Mesenteric fat pad (tissue), 1 donor: ENCODE results near the gene FAM120A. TPM values are rescaled to one million over a fixed set of nuclear protein-coding genes. Genes with fewer than 3 reads are reported as not detected.

Experiments used
- DNase-seq: peaks from one replicate; pipeline ENCODE4 v3.0.0-alpha.2; 2020; ENCODE audit warnings: low spot score
- total RNA-seq: library from RNA; stranded (reverse); fragmentation: NEBNext Ultra II Directional; extraction: Animal tissue kit (Norgen Biotek cat#: 25700); gene quantifications from one replicate; pipeline ENCODE4 v1.2.1, GENCODE V29; 2021
- donor health status: DM: yes; HTN: yes; CAD: no.

Gene FAM120A
- total RNA-seq, 1 donor from 2014 or later: 98.0 TPM

DNA sequence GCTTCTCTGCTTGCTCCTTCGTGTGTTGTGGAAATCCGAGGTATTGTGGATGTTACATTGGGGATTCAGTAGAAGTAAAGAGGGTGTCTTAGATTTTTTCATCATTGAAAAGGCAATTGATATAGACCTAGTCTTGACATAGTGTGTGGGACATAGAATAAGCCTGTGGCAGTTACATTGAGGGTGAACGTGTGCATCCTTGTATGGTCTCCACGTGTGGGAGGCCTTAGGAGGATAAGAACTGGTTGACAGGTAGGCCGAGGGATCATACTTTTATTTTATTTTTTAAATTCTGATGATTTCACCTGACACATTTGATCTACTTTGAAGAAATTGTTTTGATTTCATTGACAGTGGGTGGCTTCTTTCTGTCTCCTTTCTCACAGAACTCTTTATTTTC is 18.9 kb downstream of the FAM120A start:
- DNase-seq: no peak

- no peak for DNase-seq
Measured at GRCh38 chr9:93471124-93471523, 19.6 kb downstream of the FAM120A start.

DNA sequence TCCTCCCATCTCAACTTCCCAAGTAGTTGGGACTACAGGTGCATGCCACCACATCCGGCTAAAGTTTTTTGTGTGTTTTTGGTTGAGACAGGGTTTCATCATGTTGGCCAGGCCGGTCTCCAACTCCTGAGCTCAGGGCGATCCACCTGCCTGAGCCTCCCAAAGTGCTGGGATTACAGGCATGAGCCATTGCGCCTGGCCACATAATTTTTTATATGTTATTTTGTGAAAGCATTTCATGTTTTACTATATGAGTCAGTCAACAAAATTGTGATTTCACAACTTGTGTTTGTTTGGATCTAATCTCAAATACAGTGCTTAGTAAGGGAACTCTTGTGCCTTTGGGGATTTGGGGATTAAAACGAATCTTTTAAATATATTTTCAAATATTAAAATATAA is 21.9 kb downstream of the FAM120A start:
- DNase-seq: no peak

GRCh38 chr9:93475108-93475507 is 23.6 kb downstream of the FAM120A start:
- DNase-seq: no peak

DNA sequence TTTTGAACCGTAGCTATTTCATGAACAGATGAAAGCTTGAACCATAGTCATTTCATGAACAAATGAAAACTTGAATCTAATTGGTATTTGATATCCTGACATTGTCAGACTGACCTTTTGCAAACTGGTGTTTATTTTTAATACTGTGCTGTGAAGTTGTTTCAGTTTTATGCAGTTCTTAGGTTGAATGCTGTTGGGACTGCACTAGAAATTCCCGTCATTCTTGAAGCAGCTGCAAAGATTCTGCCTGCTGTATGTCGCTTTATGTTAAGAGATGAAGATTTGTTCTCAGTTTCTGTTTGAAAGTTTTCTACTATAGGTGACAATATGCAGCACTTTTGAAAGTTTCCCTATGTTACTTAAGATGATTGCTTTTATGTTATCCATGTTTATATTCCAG is 24.4 kb downstream of the FAM120A start:
- no peak for DNase-seq

GRCh38 chr9:93476924-93477323 is 25.4 kb downstream of the FAM120A start:
- DNase-seq: no peak

GRCh38 chr9:93477397-93477796 is 25.9 kb downstream of the FAM120A start:
- DNase-seq: no peak

DNA sequence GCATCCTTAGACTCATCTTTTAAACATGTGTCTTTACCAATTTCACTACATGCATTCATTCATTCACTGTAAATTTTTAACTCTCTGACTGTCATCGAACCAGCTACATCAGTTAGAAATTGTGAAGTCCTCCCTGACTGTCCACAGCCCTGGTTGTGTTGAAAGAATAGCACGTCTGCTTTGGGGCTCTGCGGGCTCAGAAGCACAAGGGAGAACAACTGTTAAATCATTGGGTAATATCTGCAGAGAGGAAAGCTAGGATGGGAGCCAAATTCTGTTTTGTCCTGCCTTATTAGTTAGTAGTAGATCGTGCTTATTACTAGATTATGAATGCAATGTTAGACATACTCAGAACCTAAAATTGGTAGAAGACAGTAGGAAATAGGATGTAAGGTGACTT is 28.2 kb downstream of the FAM120A start:
- DNase-seq: no peak

- no peak for DNase-seq
Measured at GRCh38 chr9:93480262-93480661, 28.8 kb downstream of the FAM120A start.

DNA sequence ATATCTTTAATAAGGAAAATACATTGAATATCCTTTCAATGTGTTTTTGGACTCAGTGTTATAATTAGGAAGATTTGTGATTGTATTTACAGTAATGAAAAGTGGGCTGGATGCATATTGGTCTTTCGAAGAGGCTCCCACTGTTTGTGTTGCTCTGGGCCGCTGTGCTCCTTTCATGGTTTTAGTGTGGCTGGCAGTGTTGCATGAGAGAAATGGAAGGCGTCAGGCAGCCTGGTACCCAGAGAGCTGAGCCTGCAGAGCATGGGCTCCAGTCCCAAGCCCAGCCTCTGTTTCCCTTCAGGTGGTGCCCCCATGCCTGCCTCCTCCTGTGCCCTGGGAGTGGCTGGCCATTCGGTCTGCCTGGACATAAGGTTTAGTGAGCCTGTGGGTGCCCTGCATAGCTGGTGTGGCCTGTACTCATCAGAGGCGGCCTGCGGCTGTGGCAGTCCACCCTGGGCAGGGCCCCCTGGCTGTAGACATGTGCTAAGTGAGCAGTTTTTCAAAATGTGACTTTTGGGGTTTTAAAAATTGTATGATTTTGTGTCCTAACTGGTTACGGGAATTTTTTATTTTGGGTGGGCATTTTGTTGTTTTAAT is 29.3 kb downstream of the FAM120A start:
- no peak for DNase-seq

GRCh38 chr9:93483497-93483896 is 32.0 kb downstream of the FAM120A start:
- no peak for DNase-seq

DNA sequence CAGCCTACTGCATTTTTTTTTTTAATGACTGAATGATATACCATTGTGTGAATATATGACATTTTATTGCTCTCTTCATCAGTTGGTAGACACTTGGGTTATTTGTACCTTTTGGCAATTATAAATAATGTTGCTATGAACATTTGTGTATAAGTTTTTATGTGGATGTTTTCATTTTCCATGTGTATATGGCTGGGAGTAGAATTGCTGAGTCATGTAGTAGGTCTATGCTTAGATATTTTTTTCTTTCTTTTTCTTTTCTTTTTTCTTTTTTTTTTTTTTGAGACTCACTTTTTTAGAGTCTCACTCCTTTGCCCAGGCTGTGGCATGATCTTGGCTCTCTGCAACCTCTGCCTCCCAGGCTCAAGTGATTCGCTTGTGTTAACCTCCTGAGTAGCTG is 34.8 kb downstream of the FAM120A start:
- no peak for DNase-seq

DNA sequence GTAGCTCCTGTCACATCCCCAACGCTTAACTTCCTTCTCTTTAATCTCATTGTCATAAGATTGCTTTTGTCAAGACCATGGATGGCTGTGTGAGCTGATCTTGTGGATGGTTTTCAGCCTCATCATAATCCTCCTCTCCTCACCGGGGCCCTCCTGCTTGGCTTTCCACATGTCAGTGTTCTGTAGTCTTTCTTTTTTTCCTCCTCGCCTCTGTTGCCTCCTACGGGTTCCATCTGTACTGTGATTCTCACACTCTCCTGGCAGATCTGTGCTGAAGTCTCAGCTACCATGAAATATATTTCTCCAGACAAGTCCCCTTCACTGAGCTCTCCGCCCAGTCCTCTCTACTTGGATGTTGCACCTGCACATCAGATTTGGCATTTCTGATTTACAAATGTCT is 36.8 kb downstream of the FAM120A start:
- DNase-seq: no peak

GRCh38 chr9:93491593-93492232 is 40.2 kb downstream of the FAM120A start:
- no peak for DNase-seq

DNA sequence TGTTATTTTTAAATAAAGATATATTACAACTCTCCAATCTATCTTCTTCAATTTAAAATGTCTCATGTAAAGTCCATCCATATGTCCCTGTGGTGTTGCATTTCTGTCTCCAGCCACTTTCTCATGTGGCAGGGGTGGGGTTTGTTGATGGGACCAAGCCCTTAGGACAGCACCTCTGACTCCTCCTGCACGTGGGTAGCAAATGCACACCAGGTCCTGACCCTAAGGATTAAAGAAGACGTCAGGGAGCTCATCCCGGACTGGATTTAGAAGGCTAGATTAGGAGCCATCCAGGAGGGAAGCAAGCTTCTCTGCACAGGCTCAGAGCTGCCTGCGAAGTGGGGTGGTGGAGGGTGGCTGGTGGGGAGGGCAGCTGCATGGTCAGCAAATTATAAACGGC is 40.8 kb downstream of the FAM120A start:
- no peak for DNase-seq

DNA sequence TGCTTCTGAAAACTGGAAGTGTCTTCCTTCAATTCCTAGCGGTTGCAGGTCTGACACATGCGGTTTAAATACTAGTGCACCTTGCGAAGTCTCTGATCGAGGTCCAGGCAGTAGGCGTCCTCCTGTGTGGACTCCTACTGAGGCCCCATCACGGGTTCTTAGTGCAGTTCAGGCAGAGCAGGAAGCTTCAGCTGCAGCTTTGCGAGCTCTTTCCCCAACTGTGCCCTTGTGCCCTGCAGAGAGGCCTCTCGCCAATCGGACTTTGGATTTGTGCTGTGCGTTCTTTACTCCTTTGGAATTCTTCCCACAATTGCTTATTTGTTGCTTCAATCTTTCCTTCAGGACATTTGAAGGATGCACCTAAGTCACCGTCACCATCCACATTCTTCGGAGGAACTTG is 42.5 kb downstream of the FAM120A start:
- no peak for DNase-seq

GRCh38 chr9:93496285-93496684 is 44.8 kb downstream of the FAM120A start:
- no peak for DNase-seq

DNA sequence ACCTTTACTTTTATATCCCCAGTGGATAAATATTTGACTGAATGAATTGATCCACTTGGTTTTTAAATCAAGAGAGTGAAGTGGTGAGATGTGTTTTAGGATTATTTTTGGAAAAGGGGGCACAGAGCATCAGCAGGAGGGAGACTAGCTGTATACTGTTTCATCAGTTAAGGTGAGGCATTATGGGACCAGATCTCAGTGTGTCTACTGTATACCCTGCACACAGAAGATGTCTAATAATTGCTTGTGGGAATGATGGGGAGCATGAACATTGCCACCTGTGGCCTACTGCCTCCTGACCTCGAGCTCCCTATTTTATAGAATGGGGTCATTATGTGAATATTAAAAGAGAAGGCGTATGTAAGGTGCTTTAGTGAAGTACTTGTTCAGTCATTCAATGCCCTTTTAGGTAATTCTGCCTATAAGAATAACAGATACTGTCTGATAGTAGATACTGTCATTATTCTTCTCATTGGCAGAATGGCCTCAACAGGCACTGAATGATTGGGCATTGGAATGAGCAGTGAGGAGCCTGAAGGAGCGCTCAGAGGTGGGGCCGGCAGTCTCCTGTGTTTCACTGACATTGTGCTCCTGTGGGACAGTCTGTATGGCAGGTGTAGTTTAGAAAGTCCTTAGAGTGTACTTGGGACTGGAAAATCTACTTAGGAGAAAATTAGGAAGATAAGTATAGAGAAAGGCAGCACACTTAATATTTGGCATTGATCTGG is 49.2 kb downstream of the FAM120A start:
- no peak for DNase-seq

DNA sequence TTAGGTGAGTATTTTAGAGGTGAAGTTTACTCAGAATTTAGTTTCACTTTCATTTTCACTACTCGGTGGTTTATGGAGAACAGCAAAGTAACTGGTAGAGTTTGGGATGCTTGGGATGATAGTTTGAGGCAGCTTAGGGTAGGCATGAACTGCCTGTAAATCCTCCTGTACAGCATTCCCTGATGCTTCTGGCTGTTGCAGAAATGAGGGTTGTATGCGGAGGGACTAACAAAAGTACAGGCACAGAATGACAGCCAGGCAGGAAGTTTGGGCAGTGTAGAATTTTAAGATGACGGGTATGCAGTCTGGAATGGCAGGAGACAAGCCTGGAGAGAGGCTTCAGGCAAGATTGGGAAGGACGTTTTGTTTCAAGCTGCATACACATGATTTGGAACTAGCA is 49.9 kb downstream of the FAM120A start:
- no peak for DNase-seq

GRCh38 chr9:93503381-93503780 is 51.9 kb downstream of the FAM120A start:
- no peak for DNase-seq

DNA sequence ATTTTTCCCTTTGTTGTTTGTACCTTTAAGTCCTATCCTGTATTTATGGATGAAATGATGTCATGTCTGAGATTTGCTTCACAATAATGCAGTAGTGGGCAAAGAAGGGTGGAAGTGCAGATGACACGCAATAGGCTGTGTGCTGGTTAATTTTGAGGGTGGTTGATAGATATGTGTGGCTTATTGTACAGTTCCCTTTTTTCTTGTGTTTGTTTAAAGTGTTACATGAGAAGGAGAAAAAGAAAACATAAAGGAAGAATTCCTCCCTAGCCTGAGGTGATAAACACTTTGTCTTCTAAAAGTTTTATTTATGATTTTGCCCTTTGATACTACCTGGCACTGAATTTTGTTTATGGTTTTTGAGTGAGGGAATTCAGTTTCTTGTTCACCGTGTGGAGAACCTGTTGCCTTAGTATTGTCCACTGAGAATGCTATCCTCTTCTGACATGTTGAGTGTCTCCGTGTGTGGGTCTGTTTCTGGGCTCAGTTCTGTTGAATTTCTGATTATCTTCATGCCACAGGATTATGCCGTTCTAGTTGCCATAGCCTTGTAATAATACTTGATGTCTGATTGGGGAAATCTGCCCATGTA is 54.2 kb downstream of the FAM120A start:
- DNase-seq: no peak

GRCh38 chr9:93507768-93508167 is 56.3 kb downstream of the FAM120A start:
- no peak for DNase-seq
